Measurements from ENCODE around the gene SPARCL1. TPM values are rescaled to one million over a fixed set of nuclear protein-coding genes. Genes with fewer than 3 reads are reported as not detected.

SPARCL1 gene
- total and polyA plus RNA-seq, 10 of the 15 experiments (the other 5 are each of a cell fraction or from before 2014, with no cell fraction given) = 0.10 to 1.1 TPM; not detected in 8

DNA sequence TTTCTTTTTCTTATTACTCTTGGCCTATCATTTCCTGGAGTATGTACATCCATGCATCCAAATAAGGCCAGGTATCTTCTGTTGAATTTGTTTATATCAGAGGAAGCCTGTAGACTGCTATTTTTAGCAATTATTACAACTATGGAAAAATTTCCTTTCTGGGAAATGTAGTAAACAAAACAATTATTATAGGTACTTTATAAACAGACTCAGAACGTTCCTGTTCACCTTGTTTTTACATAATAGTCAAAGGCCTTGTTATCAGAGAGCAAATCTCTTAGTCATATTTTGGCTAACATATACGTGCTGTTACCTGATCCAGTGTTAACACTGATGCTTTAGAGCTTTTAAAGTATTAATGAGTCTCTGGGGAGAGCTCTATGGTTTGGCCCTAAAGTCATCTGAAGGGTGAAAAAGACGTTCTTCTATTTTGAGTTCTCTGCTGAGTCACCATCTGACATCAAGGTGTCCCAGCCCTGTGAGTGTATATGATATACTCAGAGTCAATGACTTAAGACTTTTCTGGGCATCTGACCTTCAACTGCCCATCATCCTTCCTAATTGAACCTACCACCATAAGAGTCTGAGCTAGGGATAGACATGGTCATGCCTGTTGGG, 7.3 kb downstream of the SPARCL1 start (continued):
- TF ChIP-seq NR2F1 (conservative IDR thresholded peaks at IDR 0.05) = peak; percentile 56; the same call in 1 of the 2 replicates
- TF ChIP-seq RCOR1 (conservative IDR thresholded peaks at IDR 0.05; ENCODE audit: low read depth, low read length) = no peak
- TF ChIP-seq MYB (IDR thresholded peaks at IDR 0.05; ENCODE audit: borderline replicate concordance, low read depth, low read length) = no peak
- no peak for TF ChIP-seq CREB1 (IDR thresholded peaks at IDR 0.05; ENCODE audit: low read depth)
- peak; percentile 45; the same call in 1 of the 2 replicates for TF ChIP-seq DPF2 (IDR thresholded peaks at IDR 0.05)

DNA sequence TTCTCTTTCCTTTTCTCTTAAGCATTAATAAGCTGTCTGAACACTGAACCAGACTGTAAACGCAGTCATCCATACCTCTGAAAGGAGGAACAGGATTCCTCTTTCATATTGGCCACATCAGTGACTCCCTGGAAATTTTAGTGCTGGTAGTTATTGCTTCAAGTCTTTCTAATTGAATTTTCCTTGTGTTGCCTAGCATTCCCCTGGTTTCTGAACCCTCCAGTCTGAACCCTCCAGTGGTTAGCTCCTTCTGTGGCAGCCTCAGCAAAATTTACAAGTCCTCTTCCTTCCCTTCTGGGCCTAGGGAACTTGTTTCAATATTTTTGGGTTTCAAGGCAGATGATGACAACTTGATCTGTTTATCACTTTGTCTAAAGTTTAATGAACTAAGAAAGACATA, 7.9 kb downstream of the SPARCL1 start:
- intact Hi-C loops (cut with micrococcal nuclease; ENCODE audit: unreplicated experiment) = no loop called here
- Histone ChIP-seq H2AFZ (ENCODE audit: control insufficient read depth, low read depth, low read length) (no peak overlapping the region), H3K9ac (ENCODE audit: control insufficient read depth, insufficient read depth, low read length) (no peak overlapping the region), H3K4me1 (ENCODE audit: control insufficient read depth, insufficient read depth, low read length) (no peaks in the 10 kb centered on the region), H3K79me2 (ENCODE audit: control insufficient read depth, insufficient read depth, low read length) (no peaks in the 10 kb centered on the region), H4K20me1 (ENCODE audit: control insufficient read depth, insufficient read depth) (no peaks in the 10 kb centered on the region), H3K27ac (ENCODE audit: control insufficient read depth, insufficient read depth) (no peak overlapping the region), H3K4me2 (ENCODE audit: control insufficient read depth, insufficient read depth) (no peak overlapping the region), H3K27me3 (replicated peaks in 1 of 2; ENCODE audit: control insufficient read depth in 2 of 2, insufficient read depth in 2 of 2, low read length in 1 of 2) (no peaks in the 10 kb centered on the region), H3K36me3 (ENCODE audit: control insufficient read depth in 2 of 2, insufficient read depth in 2 of 2, low read length in 1 of 2) (no peaks in the 10 kb centered on the region), H3K9me3 (replicated peaks; ENCODE audit: control insufficient read depth, insufficient read depth, low read length) (peaks cover 2% of the 10 kb centered on the region; the same call in 2 of the 3 replicates), H3K4me3 (no peak overlapping the region)
- no peak for DNase-seq (ENCODE audit: low read depth, low spot score)
- in situ Hi-C loops (cut with MboI) = no loop called here
- TF ChIP-seq, protein P1, sequence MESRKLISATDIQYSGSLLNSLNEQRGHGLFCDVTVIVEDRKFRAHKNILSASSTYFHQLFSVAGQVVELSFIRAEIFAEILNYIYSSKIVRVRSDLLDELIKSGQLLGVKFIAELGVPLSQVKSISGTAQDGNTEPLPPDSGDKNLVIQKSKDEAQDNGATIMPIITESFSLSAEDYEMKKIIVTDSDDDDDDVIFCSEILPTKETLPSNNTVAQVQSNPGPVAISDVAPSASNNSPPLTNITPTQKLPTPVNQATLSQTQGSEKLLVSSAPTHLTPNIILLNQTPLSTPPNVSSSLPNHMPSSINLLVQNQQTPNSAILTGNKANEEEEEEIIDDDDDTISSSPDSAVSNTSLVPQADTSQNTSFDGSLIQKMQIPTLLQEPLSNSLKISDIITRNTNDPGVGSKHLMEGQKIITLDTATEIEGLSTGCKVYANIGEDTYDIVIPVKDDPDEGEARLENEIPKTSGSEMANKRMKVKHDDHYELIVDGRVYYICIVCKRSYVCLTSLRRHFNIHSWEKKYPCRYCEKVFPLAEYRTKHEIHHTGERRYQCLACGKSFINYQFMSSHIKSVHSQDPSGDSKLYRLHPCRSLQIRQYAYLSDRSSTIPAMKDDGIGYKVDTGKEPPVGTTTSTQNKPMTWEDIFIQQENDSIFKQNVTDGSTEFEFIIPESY (IDR thresholded peaks at IDR 0.05) = no peak
- TF ChIP-seq FOXK2 (IDR thresholded peaks at IDR 0.05) (no peak), HCFC1 (IDR thresholded peaks at IDR 0.05; ENCODE audit: low read length) (no peak), YY1 (IDR thresholded peaks at IDR 0.05; ENCODE audit: low read depth, low read length) (no peak), RCOR1 (conservative IDR thresholded peaks at IDR 0.05; ENCODE audit: low read depth, low read length) (no peak), POLR2AphosphoS2 (IDR thresholded peaks at IDR 0.05; ENCODE audit: low read depth, low read length) (no peak), HDAC6 (IDR thresholded peaks at IDR 0.05; ENCODE audit: unreplicated experiment) (no peak)
- TF ChIP-seq, protein P2, sequence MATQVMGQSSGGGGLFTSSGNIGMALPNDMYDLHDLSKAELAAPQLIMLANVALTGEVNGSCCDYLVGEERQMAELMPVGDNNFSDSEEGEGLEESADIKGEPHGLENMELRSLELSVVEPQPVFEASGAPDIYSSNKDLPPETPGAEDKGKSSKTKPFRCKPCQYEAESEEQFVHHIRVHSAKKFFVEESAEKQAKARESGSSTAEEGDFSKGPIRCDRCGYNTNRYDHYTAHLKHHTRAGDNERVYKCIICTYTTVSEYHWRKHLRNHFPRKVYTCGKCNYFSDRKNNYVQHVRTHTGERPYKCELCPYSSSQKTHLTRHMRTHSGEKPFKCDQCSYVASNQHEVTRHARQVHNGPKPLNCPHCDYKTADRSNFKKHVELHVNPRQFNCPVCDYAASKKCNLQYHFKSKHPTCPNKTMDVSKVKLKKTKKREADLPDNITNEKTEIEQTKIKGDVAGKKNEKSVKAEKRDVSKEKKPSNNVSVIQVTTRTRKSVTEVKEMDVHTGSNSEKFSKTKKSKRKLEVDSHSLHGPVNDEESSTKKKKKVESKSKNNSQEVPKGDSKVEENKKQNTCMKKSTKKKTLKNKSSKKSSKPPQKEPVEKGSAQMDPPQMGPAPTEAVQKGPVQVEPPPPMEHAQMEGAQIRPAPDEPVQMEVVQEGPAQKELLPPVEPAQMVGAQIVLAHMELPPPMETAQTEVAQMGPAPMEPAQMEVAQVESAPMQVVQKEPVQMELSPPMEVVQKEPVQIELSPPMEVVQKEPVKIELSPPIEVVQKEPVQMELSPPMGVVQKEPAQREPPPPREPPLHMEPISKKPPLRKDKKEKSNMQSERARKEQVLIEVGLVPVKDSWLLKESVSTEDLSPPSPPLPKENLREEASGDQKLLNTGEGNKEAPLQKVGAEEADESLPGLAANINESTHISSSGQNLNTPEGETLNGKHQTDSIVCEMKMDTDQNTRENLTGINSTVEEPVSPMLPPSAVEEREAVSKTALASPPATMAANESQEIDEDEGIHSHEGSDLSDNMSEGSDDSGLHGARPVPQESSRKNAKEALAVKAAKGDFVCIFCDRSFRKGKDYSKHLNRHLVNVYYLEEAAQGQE (IDR thresholded peaks at IDR 0.05; ENCODE audit: low read depth, low read length) = no peak
- TF ChIP-seq, protein P3, sequence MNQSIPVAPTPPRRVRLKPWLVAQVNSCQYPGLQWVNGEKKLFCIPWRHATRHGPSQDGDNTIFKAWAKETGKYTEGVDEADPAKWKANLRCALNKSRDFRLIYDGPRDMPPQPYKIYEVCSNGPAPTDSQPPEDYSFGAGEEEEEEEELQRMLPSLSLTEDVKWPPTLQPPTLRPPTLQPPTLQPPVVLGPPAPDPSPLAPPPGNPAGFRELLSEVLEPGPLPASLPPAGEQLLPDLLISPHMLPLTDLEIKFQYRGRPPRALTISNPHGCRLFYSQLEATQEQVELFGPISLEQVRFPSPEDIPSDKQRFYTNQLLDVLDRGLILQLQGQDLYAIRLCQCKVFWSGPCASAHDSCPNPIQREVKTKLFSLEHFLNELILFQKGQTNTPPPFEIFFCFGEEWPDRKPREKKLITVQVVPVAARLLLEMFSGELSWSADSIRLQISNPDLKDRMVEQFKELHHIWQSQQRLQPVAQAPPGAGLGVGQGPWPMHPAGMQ (IDR thresholded peaks at IDR 0.05; ENCODE audit: borderline replicate concordance) = no peak
- TF ChIP-seq, protein P4, sequence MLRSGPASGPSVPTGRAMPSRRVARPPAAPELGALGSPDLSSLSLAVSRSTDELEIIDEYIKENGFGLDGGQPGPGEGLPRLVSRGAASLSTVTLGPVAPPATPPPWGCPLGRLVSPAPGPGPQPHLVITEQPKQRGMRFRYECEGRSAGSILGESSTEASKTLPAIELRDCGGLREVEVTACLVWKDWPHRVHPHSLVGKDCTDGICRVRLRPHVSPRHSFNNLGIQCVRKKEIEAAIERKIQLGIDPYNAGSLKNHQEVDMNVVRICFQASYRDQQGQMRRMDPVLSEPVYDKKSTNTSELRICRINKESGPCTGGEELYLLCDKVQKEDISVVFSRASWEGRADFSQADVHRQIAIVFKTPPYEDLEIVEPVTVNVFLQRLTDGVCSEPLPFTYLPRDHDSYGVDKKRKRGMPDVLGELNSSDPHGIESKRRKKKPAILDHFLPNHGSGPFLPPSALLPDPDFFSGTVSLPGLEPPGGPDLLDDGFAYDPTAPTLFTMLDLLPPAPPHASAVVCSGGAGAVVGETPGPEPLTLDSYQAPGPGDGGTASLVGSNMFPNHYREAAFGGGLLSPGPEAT (IDR thresholded peaks at IDR 0.05; ENCODE audit: low read depth) = no peak
- ChIA-PET CTCF (interaction anchor here (0.6 kb wide), 1 partner anchor 36 kb away, joined by 5 read pairs; no protein-coding TSS in a partner anchor), SMC1A (ENCODE audit: uncharacterized antibody, unreplicated experiment) (interaction anchor here (1.2 to 1.6 kb wide), 3 partner anchors 8 to 22 kb away, joined by 3 to 5 read pairs (median 3); no protein-coding TSS in a partner anchor), POLR2A (no interaction called here), RAD21 (ENCODE audit: unreplicated experiment) (no interaction called here)
- BruUV-seq (replicated peaks) = no TSS peak
- no peak for ATAC-seq
- WGBS (ENCODE audit: insufficient coverage, insufficient replicate concordance, low lambda C conversion rate, missing lambda C conversion rate) = 0% methylated on average over 1 of the region's 1 CpG
- FAIRE-seq = no peak

Data from GM12878 (cell line).